Hepatocyte (in vitro differentiated cells): Measurements from ENCODE around the gene IDUA. TPM values are rescaled to one million over a fixed set of nuclear protein-coding genes. Genes with fewer than 3 reads are reported as not detected.

Experiments
- DNase-seq: peaks from one replicate; pipeline ENCODE4 v3.0.0-alpha.2; 2016; ENCODE audit warnings: low spot score
- H2AFZ ChIP-seq: fragments of 200-600 bp; sonication (generic); 2 replicates; pipeline ENCODE4 v1.6.0; 2016; ENCODE audit warnings: antibody characterized with exemption, mild to moderate bottlenecking
- H3K27ac ChIP-seq: fragments of 200-600 bp; sonication (generic); 2 replicates; pipeline ENCODE4 v1.5.1; 2016; ENCODE audit warnings: mild to moderate bottlenecking
- H3K27me3 ChIP-seq: fragments of 200-600 bp; sonication (generic); 2 replicates; pipeline ENCODE4 v1.6.1; 2016
- H3K36me3 ChIP-seq: fragments of 200-600 bp; sonication (generic); replicated peaks from 2 replicates; pipeline ENCODE4 v1.5.1; 2016; ENCODE audit warnings: low read depth; ENCODE audit not compliant: insufficient read depth
- H3K4me1 ChIP-seq: fragments of 200-600 bp; sonication (generic); 2 replicates; pipeline ENCODE4 v1.5.1; 2016; ENCODE audit warnings: mild to moderate bottlenecking, moderate library complexity; ENCODE audit not compliant: insufficient read depth
- H3K4me2 ChIP-seq: fragments of 200-600 bp; sonication (generic); 2 replicates; pipeline ENCODE4 v1.6.0; 2016
- H3K4me3 ChIP-seq: fragments of 200-600 bp; sonication (generic); 2 replicates; pipeline ENCODE4 v1.5.1; 2016; ENCODE audit warnings: mild to moderate bottlenecking
- H3K79me2 ChIP-seq: fragments of 200-600 bp; sonication (generic); 2 replicates; pipeline ENCODE4 v1.6.0; 2017; ENCODE audit warnings: mild to moderate bottlenecking
- H3K9me2 ChIP-seq: fragments of 200-600 bp; sonication (generic); replicated peaks from 2 replicates; pipeline ENCODE4 v1.6.0; 2017; ENCODE audit warnings: mild to moderate bottlenecking; ENCODE audit not compliant: insufficient read depth
- H3K9me3 ChIP-seq: fragments of 200-600 bp; sonication (generic); 2 replicates; pipeline ENCODE4 v1.5.1; 2016; ENCODE audit warnings: low read depth, mild to moderate bottlenecking
- H4K20me1 ChIP-seq: fragments of 200-600 bp; sonication (generic); 2 replicates; pipeline ENCODE4 v1.6.0; 2016; ENCODE audit warnings: mild to moderate bottlenecking; ENCODE audit not compliant: insufficient read depth, poor library complexity, severe bottlenecking
- EZH2 ChIP-seq: fragments of 200-600 bp; sonication (generic); IDR thresholded peaks from 2 replicates; pipeline ENCODE4 v1.6.1; 2016; ENCODE audit warnings: antibody characterized with exemption, mild to moderate bottlenecking, borderline replicate concordance
- EZH2phosphoT487 ChIP-seq: fragments of 200-600 bp; sonication (generic); IDR thresholded peaks from one replicate; pipeline ENCODE4 v1.6.1; 2018; ENCODE audit warnings: antibody characterized with exemption, mild to moderate bottlenecking, low read depth, moderate library complexity; ENCODE audit not compliant: unreplicated experiment, severe bottlenecking
- WGBS: methylation state at CpG from one replicate; pipeline ENCODE4 v1.1.6; 2016; ENCODE audit warnings: low lambda C conversion rate; ENCODE audit errors: missing lambda C conversion rate; 5-methylcytosine and 5-hydroxymethylcytosine counted together
- polyA plus RNA-seq: library from polyadenylated mRNA; unstranded; fragments of >200 nt; fragmentation: Nextera tagmentation; extraction: Ambion mirVana; gene quantifications from 2 replicates; pipeline ENCODE4 v1.2.1, GENCODE V29; 2016
- total RNA-seq: library from RNA; depleted of rRNA; stranded (reverse); fragments of >200 nt; gene quantifications from 2 replicates; pipeline ENCODE4 v1.2.3, GENCODE V29; 2014
- TF ChIP-seq, protein P1 (sequence below): fragments of 200-600 bp; sonication (generic); IDR thresholded peaks from 2 replicates; pipeline ENCODE4 v1.5.1; 2016; ENCODE audit warnings: antibody characterized with exemption, mild to moderate bottlenecking; ENCODE audit not compliant: poor library complexity

The IDUA gene
- total and polyA plus RNA-seq, 2 experiments from 2014 or later = 13.1 to 82.6 TPM

DNA sequence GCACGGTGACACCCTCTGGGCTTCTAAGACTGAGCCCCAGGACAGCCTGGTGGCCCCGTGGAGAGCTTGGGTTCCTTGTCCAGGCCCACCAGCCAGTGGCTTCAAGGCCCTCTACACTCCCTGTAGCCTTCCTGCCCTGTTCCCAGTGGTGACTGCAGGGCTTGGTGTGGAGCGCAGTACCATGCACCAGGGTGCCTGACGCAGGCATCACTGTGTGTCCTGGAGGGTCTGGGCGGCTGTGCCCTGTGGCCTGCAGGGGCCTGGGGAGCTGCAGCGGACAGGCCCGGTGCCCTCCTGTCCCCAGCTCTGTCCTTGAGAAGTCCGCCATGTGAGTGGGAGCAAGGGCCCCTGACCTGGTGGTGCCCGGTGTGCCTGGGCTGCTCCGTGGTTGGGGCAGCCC lies 28.9 kb downstream of the IDUA start:
- peaks cover 16% of the 10 kb centered on the region for H3K4me1 ChIP-seq
- no peaks in the 10 kb centered on the region for H3K27me3 ChIP-seq
- H3K4me2 ChIP-seq = no peak overlapping the region
- H3K9me2 ChIP-seq = no peaks in the 10 kb centered on the region
- H3K27ac ChIP-seq = no peak overlapping the region
- H3K9me3 ChIP-seq = no peaks in the 10 kb centered on the region
- H2AFZ ChIP-seq = no peak overlapping the region
- no peak for TF ChIP-seq EZH2phosphoT487
- TF ChIP-seq, protein P1, sequence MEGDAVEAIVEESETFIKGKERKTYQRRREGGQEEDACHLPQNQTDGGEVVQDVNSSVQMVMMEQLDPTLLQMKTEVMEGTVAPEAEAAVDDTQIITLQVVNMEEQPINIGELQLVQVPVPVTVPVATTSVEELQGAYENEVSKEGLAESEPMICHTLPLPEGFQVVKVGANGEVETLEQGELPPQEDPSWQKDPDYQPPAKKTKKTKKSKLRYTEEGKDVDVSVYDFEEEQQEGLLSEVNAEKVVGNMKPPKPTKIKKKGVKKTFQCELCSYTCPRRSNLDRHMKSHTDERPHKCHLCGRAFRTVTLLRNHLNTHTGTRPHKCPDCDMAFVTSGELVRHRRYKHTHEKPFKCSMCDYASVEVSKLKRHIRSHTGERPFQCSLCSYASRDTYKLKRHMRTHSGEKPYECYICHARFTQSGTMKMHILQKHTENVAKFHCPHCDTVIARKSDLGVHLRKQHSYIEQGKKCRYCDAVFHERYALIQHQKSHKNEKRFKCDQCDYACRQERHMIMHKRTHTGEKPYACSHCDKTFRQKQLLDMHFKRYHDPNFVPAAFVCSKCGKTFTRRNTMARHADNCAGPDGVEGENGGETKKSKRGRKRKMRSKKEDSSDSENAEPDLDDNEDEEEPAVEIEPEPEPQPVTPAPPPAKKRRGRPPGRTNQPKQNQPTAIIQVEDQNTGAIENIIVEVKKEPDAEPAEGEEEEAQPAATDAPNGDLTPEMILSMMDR = no peak
- TF ChIP-seq EZH2 = no peak
- 94% methylated on average over 10 of the region's 10 CpGs for WGBS
- no peaks in the 10 kb centered on the region for H3K36me3 ChIP-seq
- H4K20me1 ChIP-seq = no peaks in the 10 kb centered on the region
- no peak for DNase-seq
- H3K79me2 ChIP-seq = peaks cover 12% of the 10 kb centered on the region
- H3K4me3 ChIP-seq = no peak overlapping the region

DNA sequence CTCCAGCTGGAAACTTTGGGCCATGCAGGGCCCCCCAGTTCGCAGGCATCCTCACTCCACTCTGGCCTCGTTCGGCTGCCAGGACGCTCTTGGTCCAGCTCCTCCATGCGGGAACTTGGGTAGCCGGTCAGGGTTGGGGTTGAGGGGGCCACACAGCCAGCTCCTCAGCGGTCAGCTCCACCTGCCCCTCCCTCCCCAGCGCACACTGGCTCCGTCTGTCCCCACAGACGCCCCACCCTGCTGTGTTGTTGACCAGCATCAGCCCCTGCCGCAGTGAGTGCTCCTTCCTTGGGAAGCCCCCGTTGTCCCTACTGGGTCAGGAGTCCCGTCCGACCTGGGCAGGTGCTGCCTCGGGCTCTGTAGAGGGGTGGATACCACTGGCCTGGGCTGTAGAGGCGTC lies 30.4 kb downstream of the IDUA start:
- 89% methylated on average over 11 of the region's 16 CpGs for WGBS
- Histone ChIP-seq H3K4me3 (no peak overlapping the region), H3K4me1 (peaks cover 13% of the 10 kb centered on the region), H4K20me1 (no peaks in the 10 kb centered on the region), H3K27ac (no peak overlapping the region), H3K9me2 (no peaks in the 10 kb centered on the region), H3K27me3 (no peaks in the 10 kb centered on the region), H3K9me3 (no peaks in the 10 kb centered on the region), H3K4me2 (no peak overlapping the region), H2AFZ (no peak overlapping the region), H3K36me3 (no peaks in the 10 kb centered on the region), H3K79me2 (peaks cover 12% of the 10 kb centered on the region)
- TF ChIP-seq EZH2 = no peak
- TF ChIP-seq, protein P1 = no peak
- no peak for TF ChIP-seq EZH2phosphoT487
- no peak for DNase-seq

DNA sequence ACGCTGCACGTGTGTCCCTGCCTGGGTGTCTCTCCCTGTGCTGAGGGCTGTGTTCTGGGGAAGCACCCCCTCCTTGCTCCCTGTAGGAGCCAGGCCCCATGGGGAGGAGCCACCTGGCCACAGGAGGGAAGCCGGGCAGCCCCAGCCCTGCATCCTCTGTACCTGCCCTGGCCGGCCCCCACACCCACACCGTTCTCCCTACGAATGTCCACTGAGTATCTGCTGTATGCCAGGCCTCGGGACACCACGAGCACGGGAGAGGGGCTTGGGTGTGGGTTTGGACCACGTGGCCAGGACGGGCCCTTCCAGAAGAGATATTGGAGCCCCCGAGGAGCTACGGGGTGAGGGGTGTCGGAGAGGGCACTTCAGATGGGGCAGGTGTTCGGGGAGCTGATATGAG lies 30.9 kb downstream of the IDUA start:
- no peak for TF ChIP-seq EZH2
- no peak for TF ChIP-seq EZH2phosphoT487
- TF ChIP-seq, protein P1 = no peak
- H3K27me3 ChIP-seq = no peaks in the 10 kb centered on the region
- H3K4me2 ChIP-seq = no peak overlapping the region
- no peaks in the 10 kb centered on the region for H4K20me1 ChIP-seq
- WGBS = 90% methylated on average over 14 of the region's 15 CpGs
- no peak overlapping the region for H3K27ac ChIP-seq
- H3K79me2 ChIP-seq = peaks cover 9% of the 10 kb centered on the region
- peaks cover 13% of the 10 kb centered on the region for H3K4me1 ChIP-seq
- H2AFZ ChIP-seq = no peak overlapping the region
- H3K9me3 ChIP-seq = no peaks in the 10 kb centered on the region
- H3K9me2 ChIP-seq = no peaks in the 10 kb centered on the region
- DNase-seq = no peak
- H3K4me3 ChIP-seq = no peak overlapping the region
- H3K36me3 ChIP-seq = no peaks in the 10 kb centered on the region
